Activated T-helper 1 cell treated with anti-CD3 and anti-CD28 coated beads, Interleukin-2, amount 50 U/mL, for 16 hours (primary cell): Measurements from ENCODE around the gene ELFN2.
"Not testable (repeated sequence)": the region's sequence is repeated elsewhere in the genome, so short reads cannot be mapped to it uniquely, and the experiment has no call there.

Source experiments
- DNase-seq, 2 donors: peaks; one replicate each; pipeline ENCODE4 v3.0.0-alpha.2; 2020; ENCODE audit warnings: low read depth in 1 of 2, low spot score in 1 of 2

ELFN2 gene

DNA sequence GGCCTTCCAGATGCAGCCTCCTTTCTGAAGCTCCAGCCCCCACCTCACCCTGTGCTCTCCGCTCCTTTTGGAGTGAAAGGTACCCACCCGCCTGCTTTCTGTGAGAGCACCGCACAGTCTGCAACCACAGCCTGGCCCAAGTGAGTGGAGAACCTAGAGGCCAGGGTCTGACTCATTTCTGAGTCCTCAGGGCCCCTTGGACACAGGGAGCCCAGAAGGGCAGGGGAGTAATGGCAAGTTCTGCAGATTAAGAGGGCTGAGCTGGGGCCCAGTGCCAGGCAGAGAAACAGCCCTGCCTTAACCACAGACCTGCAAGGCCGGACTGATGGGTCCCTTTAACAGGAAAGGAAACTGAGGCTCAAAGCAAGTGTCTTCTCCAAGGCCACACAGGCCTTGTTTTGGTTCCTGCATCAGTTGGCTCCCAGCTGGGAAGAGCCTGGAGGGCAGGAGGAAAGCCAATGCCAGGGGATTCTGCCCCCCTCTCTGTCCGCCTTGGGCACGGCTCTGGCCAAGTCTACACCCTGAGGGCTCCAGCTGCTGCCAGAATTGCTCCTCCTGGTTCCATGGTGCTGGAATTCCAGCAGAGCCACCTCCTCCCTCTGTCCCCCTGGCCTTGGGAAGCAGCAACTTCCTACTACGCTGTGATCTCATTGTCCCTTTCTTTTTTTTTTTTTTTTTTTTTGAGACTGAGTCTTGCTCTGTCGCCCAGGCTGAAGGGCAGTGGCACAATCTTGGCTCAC is 89.9 kb downstream of the ELFN2 start:
- no peak for DNase-seq

DNA sequence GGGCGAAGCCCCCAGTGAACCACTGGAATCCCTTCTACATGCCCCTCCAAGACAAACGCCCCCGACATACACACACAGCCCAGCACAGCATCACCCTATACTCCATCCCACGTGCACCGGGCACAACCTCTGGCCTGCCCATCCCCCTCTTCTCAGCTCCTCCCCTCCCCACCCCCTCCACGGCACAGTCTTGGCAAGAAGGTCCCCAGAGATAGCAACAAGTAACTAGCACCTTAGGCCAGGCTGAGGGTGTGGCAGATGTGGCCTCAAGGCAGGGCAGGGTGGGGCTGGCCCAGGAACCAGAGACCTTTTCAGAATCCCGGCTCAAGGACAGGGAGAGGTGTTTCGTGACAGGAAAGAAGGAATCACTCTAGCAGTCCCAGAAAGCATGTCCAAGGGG is 90.7 kb downstream of the ELFN2 start:
- DNase-seq: no peak

DNA sequence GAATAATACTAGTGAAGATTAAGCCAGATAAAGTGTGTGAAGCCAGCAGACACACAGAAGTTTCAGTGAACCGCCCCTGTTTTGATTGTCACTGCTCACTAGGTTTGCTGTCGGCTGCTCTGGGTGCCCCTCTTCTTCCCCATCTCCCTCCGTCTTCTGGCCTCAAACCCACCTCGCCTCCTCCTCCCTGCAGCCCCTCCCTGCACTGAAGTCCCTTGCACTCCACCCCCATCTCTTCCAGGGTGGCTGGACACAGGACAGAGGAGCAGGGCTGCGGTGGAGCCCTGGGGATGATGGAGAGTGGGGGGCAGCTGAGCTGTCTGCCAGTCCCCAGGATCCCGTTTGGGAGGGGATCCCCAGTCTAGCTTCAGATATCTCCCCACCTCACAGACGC is 91.5 kb downstream of the ELFN2 start:
- no peak for DNase-seq

DNA sequence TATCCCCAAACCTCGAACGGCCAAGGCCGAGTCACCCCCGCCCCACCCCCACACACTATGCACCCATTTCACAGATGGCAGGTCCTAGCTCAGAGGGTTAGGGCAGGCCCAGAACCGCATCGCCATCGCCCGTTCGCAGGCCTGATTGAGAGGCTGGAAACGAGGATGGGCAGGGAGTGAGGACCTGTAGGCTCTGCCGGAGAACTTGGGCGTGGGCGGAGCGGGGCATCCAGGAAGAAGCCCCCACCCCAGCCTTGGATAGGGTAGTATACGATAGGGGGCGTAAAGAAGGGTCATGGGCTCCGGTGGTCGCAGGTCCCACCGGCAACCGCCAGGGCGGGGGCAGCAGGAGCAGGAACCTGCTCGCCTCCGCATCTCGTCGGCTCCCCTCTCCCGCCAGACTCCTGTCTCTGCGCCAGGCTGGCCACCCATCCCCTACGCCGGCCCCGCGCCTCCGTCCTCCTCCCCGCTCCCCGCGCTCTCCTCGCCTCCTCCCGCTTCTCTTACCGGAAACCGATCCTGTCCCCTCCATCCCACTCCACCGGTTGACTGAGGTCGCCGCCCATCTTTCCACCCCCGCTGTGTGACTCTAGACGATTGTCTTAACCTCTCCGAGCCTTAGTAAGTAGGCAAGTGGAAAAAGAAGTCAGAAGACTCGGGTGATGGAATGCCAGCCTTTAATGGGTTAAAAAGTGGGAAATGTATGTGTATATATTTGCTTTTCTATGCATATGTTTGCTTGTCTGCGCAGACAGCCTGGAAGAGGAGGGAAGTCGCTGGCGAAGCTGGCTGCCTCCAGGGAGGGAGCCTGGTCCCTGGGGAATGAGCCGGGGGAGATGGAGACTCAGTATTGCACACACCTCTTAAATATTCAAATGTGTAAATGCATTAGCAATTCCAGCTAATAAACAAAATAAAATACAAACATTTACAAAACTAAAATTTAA is 92.1 kb downstream of the ELFN2 start:
- no peak for DNase-seq

DNA sequence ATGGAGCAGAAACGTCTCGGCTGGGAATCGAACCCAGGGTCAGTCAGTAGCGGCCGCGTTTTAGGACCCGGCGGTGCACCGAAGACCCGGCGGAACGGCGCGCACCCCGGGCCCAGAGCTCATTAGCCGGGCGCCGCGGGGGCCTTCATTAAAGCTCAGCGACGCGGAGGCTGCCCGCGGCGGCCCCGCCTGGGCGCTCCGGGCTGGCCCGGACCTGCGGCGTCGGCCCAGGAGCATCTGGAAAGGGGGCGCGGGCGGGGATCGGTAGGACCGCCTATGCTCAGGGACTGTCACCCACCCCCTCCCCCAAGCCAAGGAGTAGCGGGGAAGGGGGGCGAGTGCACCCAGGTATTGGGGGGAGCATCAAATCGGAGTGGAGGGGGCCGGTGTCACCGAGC is 92.8 kb downstream of the ELFN2 start:
- DNase-seq: no peak

DNA sequence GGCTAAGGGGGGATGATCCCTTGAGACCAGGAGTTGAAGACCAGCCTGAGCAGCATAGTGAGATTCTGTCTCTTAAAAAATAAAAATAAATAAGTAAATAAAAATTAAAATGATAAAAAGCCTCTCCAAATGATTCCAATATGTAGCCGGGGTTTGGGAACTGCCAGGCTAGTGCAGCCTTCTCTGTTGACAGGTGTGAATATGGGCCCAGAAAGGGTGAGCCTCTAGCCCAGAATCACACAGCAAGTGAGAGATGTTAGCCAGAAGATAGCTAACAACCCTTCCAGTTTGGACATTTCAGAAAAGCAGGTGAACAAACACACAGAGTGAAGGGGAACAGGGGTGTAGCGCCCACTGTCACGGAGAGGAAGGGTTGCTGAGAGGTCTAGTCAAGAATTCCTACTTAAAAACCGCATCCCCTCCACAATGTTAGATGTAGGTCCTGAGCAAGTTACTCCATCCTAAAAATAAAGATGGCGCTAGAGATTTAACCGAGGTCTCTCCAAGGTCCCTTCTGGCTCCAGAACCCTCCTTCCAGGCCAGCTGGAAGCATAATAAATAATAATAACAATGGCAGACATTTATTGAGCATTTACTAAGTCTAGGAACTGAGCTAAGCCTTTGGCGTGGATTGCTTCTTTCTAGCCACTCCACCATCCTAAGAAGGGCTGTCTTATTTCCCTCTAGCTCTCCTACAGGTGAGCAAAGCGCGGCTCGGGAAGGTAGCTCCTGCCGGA is 93.4 kb downstream of the ELFN2 start:
- DNase-seq: no peak

DNA sequence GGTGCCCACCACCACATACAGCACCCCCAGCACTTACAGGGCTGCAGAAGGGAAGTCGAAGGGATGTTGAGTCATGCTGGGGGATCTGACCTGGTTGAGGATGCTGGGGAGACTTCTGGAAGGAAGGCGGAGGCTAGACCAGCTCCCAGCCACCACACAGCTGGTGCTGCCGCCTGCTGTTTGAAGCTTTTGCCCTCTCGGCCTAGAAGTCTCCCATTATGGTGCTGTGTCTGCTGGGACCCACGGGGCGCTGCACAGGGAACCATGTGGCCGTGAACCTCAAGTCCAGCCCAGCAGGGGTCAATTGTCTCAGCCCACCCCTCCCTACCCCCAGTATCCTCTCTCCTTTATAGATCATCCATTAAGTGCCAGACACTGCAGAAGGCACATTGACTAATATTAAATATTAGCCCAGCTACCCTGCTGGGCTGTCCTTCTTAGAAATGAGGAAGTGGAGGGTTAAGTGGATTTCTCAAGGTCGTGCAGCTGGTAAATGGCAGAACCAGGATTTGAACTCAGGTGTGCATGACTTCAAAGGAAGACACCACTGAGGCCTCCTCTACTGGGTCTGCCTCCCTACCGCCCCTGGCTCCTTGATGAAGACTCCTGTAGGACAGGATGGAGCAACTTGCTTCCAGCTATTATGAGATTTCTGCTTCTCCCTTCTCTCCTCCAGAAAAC is 95.3 kb downstream of the ELFN2 start:
- no peak for DNase-seq

DNA sequence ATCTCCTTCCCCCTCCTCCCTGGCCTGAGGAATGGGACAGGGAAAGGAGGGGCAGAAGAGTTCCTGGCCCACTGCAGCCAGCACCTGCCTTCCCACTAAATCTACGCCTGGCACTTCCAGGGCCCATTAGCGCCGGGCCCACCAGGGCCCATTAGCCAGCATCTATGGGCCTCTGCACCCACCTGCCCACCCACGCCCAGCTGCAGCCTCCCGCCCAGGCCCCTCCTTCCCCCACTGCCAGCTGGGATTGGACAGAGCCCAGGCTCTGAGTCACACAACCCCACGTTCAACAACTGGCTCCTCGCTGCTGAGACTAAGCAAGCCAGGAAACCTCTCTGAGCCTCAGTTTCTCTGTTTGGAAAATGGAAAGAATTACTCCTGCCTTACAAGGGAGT is 96.2 kb downstream of the ELFN2 start:
- no peak for DNase-seq

DNA sequence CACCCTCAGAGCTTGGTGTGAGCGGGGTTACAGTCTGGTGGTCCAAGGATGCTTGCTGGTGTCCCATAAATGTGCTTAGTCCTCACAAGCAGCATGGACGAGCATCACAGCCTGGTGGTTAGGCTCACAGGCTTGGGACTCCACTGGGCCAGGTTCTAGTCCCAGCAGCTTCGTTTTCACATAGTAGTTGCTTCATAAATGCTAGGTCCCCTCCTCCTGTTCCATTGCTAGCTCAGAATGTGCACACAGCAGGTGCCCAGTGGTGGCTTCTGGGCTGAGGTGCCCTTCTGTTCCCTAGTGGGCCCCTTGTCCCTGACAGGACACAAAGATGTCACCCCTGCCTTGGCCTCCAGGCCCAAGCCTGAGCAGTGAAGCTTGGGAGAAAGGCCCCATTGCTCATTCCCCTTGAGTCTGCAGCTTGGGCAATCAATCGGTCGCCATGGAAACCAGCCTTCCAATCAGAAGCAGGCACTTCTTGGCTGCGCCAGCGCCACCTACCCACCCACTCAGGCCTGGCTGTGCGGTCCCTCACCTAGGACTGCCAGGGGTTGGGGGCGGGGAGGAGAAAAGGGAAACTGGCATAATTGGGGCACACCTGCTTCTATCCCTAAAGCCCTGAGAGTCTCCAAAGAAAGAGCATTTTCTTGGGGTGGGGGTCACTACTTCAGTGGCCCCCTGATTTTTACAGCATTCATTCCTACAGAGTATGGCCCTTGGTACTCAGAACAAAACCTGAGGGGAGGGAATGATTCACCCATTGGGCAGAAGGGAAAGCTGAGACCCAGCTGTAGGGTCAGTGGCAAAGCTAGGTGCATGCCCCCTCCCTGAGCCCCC is 96.9 kb downstream of the ELFN2 start:
- no peak for DNase-seq

DNA sequence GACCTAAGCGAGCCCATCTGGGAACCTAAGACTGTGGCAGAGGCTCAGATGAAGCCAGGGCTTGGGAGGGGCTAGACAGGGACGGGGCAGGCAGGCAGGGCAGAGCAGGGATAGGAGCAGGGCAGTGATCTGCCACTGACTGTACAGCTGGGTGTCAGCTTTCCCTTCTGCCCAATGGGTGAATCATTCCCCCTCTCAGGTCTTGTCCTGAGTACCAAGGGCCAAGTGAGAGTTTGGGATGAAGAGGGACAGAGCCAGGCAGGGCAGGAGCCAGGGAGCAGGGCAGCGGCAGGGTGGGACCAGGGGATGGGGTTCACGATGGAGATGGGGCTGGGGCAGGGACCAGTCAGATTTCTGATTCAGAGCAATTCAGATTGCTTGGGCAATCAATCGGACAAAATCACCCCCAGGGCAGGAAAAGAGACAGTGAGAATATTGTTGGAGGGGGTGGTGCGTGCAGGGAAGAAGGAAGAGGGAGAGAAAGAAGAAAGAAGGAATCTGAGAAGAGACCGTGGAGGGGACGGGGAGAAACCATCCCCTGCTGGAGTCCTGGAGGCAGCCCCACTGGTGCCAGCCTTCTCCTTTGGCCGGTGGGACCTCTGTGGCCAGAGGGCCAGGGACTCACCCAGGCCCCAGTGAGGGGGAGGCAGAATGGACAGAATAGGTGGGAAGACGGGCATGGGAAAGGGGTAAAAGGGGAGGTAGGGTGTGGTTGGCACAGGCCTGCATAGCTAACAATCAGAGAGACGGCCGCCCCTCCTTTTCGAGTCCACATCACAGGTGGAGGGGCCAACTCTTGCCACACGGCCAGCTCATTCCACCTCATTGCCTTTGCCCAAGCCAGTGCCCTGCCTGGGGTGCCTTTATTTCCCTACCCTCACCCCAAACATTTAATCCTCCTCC is 97.8 kb downstream of the ELFN2 start:
- DNase-seq: no peak

DNA sequence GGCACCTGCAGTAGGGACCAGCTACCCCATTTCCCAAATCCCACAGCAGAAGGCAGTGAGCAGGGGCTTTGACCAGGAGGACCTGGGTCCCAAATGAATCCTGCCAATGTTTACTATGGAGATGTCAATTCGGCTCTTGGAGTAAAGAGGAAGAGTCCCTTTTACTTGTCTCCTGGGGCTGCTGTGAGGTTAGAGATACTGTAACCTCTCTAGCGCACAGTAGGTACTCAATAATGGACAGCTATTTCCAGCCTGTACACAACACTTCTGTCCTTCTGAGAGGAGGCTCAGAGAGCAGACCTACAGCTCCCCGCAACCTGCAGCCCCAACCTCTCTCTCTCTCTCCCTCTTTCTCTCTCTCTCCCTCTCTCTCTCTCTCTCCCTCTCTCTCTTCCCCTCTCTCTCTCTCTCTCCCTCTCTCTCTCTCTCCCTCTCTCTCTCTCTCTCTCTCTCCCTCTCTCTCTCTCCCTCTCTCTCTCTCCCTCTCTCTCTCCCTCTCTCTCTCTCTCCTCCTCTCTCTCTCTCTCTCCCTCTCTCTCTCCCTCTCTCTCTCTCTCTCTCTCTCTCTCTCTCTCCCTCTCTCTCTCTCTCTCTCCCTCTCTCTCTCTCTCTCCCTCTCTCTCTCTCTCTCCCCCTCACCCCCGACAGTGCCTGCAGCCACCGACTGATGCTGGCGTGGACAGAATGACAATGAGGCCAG is 98.6 kb downstream of the ELFN2 start:
- DNase-seq: not testable (repeated sequence)

DNA sequence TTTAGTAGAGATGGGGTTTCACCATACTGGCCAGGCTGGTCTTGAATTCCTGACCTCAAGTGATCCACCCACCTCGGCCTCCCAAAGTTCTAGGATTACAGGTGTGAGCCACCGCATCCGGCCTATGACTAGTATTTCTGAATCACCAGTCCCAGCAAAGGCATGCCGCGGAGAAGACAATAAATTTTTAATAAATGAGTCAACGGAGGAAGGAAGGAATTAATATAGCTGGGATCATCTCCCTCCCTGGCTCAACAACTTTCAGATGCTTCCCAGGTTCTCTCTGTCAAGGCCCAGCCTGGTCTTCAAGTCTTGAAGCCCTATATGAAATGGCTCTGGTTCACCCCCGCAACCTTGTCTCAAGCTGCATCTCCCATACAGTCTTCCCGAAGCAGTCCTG is 99.3 kb downstream of the ELFN2 start:
- no peak for DNase-seq

DNA sequence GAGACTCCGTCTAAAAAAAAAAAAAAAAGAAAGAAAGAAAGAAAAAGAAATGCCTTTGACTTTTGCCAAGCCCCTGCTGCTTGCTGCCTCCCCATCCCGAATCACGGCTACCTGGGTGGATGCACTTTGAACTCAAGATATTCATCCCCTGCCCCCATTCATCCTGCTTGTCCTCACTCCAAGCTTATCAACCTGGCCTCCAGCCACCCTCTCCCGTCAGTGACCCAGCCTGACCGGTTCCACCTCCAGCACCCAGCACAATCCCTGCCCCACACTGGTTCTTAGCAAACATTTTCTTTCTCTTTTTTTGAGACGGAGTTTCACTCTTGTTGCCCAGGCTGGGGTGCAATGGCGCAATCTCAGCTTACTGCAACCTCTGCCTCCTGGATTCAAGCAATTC is 100.6 kb downstream of the ELFN2 start:
- no peak for DNase-seq

DNA sequence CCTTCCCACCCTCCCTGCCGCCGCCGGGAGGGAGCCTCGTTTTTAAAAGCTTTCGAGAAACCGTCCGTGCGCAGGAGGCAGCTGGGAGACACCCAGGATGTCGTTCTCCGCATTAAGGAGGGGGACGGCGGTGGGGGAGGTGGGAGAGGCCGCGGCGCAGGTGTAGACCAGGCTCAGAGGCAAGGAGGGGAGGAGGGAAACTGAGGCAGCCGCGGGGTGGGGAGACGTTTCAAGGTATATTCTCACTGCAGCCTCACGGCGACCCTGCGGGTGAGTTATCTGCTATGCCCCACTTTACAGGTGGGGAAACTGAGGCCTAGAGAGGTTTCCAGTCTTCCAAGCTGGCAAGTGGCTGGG is 102.3 kb downstream of the ELFN2 start:
- no peak for DNase-seq

DNA sequence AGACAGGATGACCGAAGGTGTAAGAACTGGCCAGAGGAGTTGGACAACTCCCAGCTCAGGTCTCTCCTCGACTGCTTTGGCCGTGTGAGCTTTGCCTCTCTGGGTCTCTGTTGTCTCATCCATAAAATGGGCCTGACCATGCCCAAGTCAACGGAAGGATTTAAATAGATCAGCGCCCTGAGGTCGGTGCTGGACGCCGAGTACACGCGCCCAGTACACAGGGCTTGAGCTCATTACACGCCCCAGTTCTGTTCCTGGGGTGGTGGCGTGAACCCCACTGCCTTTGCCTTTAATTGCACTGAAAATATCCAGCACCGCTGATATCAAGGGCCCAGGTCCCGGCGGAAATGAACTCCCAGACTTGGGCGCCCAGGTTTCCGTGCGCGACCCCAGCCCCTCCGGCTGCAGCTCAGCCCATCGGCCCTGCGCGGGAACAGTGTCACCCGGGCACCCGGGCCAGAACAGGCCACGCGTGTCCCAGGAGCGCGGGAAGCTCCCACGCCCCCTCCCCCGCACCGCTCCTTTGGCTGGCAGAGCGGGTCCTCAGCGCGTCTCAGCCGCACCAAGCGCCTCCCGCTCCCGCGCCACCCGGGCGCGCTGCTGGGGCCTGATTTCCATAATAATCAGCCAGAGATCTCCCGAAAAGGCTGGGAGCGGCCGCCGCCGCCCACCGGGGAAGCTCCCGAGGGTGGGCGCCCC is 102.8 kb downstream of the ELFN2 start:
- no peak for DNase-seq

DNA sequence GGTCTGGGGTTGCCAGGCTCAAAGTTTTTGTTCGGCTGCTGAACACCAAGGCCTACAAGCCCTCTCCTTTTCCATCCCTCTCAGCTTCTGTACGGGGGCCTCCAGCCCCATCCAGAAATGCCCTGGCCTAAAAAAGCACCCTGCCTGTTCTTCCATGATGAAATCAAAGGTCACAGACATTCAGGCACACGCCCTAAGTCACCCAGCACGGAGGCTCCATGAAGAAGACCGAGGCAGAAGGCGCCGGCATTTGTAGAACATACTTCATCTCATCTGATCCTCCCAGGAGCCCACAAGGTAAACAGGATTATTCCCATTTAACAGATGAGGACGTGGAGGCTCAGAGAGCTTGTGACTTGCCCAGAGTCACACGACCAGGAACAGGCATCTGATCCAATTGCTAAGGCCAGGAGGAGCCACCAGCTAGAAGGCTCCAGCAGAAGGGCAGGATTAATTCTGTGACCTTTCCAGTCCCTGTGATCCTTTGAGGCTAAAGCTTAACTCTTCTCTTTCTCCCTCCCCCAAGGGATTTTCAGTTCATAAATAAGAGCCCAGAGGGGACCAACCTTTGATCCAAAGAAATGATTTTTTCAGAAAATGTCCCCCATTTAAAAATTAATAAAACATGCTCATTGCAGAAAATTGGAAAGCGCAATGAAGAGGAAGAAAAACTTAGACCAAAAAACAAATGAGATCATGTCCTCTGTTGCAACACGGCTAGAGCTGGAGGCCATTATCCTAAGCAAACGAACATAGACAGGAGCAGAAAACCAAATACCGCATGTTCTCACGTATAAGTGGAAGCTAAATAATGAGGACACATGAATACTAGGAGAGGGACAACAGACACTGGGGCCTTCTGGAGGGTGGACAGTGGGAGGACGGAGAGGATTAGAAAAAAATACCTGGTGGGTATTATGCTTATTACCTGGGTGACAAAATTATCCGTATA is 106.3 kb downstream of the ELFN2 start:
- DNase-seq: no peak

DNA sequence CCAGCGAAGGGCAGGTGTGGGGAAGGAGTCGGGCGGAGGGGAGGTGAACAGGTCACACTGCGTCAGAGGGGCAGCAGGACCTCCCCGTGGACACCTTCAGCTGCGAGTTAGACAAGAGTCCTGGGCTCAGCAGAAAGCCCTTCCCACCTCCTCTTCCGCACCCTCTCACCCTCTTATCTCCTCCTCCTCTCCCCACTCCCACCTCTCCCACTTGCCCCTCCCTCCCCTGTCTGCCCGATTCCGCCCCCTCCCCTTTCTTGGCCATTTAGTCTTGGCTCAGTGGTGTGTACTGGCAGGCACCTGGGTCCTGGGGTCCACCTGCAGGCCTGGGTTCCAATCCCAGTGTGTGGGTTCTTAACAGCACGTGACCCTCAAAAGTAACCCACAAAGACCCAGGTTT is 107.8 kb downstream of the ELFN2 start:
- DNase-seq: no peak
